KOPT-K1 (cell line): ENCODE results near the gene NIM1K.
A peak's percentile ranks its signal among the peaks of the same experiment; 100 is the strongest.

Source experiments
- H3K27ac ChIP-seq: fragments of 200-600 bp; sonication (generic); 2 replicates; pipeline ENCODE4 v1.5.1; 2016; ENCODE audit warnings: antibody characterized with exemption, mild to moderate bottlenecking, low read depth, low read length; ENCODE audit not compliant: poor library complexity, severe bottlenecking
- H3K36me3 ChIP-seq: fragments of 200-600 bp; sonication (generic); 2 replicates; pipeline ENCODE4 v1.5.1; 2017; ENCODE audit warnings: antibody characterized with exemption, mild to moderate bottlenecking, low read length, moderate library complexity; ENCODE audit not compliant: insufficient read depth
- H3K9me3 ChIP-seq: fragments of 200-600 bp; sonication (generic); 2 replicates; pipeline ENCODE4 v1.5.1; 2017; ENCODE audit warnings: antibody characterized with exemption, low read length, mild to moderate bottlenecking; ENCODE audit not compliant: insufficient read depth, poor library complexity, severe bottlenecking

Gene NIM1K

DNA sequence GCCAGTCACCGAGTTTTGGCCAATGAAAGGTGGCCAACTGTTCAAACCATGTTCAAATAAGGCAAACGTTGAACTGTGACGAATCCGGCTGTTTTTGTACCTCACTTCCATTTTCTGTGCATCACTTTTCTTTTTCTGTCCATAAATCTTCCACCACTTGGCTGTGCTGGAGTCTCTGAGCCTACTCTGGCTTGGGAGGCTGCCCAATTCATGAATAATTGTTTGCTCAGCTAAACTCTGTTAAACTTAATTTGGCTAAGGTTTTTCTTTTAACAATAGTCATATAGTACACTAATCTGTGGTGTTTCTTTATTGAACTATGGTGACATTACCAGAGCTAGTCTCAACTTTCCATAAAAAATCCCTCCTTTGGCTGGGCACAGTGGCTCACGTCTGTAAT, 11.3 kb downstream of the NIM1K start:
- no peaks in the 10 kb centered on the region for H3K9me3 ChIP-seq
- H3K36me3 ChIP-seq, result no peaks in the 10 kb centered on the region
- H3K27ac ChIP-seq, result no peak overlapping the region

DNA sequence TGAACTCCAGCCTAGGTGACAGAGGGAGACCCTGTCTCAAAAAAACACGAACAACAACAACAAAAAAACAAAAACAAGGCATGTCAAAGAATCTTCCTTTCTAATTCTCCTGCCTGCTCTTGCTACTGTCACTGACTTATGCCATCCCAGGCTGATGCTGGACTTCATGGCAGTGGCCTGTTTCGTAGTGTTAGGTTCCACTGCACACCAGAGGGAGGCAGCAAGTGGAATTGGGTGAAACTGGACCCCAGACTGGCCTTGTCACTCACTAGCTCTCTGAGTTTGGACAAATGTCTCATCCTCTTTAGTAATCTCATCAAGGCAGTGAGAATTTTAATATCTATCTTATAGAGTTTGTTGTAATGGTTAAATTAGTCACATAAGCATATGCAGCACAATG, 12.9 kb downstream of the NIM1K start:
- Histone ChIP-seq H3K27ac (no peak overlapping the region), H3K36me3 (no peaks in the 10 kb centered on the region), H3K9me3 (no peaks in the 10 kb centered on the region)

GRCh38 chr5:43207601-43208000, 15.6 kb downstream of the NIM1K start:
- Histone ChIP-seq H3K36me3 (no peaks in the 10 kb centered on the region), H3K27ac (no peak overlapping the region), H3K9me3 (no peaks in the 10 kb centered on the region)

GRCh38 chr5:43208658-43209057, 16.6 kb downstream of the NIM1K start:
- Histone ChIP-seq H3K27ac (no peak overlapping the region), H3K36me3 (no peaks in the 10 kb centered on the region), H3K9me3 (no peaks in the 10 kb centered on the region)

GRCh38 chr5:43209060-43209459, 17.0 kb downstream of the NIM1K start:
- Histone ChIP-seq H3K9me3 (no peaks in the 10 kb centered on the region), H3K36me3 (no peaks in the 10 kb centered on the region), H3K27ac (no peak overlapping the region)

DNA sequence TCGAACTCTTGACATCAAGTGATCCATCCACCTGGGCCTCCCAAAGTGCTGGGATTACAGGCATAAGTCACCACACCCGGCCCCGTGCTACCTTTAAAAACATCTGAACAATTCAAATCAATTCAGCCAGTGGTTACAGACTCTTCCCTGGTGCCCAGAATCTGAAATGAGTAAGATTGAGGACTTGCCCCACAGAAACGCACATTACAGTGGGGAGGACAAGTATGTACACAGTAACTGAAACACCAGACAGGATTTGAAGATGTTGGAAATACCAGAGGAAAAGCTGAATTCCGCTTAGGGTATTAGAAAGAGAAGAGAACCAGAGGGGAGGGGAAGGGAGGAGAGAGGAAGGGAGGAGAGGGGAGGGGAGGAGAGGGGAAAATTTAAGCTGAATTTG, 17.8 kb downstream of the NIM1K start:
- Histone ChIP-seq H3K9me3 (no peaks in the 10 kb centered on the region), H3K27ac (no peak overlapping the region)

DNA sequence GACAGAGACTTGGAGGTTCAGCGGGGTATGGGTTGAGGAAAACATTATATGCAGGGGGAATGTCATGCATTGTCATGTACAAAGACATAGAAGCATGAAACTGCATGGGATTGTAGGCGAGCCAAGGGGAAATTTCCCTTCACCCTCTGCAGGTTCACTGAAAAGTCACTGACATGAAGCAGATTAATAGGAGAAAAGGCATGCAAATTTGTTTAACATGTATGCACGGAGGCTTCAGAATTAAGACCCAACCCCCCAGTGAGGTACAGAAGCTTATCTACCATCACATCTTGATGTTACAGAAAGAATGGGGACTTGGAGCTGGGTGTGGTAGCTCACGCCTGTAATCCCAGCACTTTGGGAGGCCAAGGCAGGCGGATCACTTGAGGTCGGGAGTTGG, 18.5 kb downstream of the NIM1K start:
- Histone ChIP-seq H3K9me3 (no peaks in the 10 kb centered on the region), H3K36me3 (no peaks in the 10 kb centered on the region), H3K27ac (no peak overlapping the region)

More for the DNA sequence above, 17.8 kb downstream of the NIM1K start:
- no peaks in the 10 kb centered on the region for H3K36me3 ChIP-seq

DNA sequence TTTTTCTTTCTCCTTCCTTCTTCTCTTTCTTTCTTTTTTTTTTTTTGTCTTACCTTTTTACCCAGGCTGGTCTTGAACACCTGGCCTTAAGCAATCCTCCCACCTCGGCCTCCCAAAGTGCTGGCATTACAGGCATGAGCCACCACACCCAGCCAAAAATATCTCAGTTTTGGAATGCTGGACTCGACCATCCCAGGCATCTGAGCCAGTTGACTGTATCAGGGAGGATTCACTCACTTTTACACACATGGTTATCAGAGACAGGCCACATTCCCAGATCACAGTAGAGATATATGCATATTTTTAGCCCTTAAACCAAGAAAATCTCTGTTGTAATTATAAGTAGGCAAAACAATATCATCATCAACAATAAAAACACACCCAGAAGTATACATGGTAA, 21.9 kb downstream of the NIM1K start:
- no peak overlapping the region for H3K27ac ChIP-seq
- no peaks in the 10 kb centered on the region for H3K9me3 ChIP-seq
- H3K36me3 ChIP-seq, result no peaks in the 10 kb centered on the region

DNA sequence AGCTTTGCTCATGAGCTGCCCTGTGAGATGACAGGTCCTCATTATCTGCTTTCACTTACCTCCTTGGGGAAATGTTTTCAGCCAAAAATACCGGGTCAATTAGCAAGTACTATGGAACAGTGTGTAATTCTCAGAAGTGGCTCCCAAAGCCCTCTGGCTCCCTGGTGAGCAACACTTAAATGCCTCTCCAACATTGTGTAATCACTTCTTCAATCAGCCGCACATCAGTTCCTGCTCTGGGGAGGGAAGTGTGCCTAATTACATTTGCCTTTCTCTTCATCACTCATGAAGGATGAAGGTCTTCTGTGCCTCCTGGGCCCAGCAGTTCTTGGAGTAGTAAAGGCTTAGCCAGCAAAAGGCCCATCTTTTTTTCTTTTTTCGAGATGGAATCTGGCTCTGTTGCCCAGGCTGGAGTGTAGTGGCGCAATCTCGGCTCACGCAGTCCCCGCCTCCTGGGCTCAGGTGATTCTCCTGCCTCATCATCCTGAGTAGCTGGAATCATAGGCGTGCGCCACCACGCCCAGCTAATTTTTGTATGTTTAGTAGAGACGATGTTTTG, 23.1 kb downstream of the NIM1K start:
- Histone ChIP-seq H3K9me3 (no peaks in the 10 kb centered on the region), H3K36me3 (no peaks in the 10 kb centered on the region), H3K27ac (no peak overlapping the region)

GRCh38 chr5:43216941-43217340, 24.9 kb downstream of the NIM1K start:
- Histone ChIP-seq H3K36me3 (no peaks in the 10 kb centered on the region), H3K27ac (no peak overlapping the region), H3K9me3 (no peaks in the 10 kb centered on the region)

DNA sequence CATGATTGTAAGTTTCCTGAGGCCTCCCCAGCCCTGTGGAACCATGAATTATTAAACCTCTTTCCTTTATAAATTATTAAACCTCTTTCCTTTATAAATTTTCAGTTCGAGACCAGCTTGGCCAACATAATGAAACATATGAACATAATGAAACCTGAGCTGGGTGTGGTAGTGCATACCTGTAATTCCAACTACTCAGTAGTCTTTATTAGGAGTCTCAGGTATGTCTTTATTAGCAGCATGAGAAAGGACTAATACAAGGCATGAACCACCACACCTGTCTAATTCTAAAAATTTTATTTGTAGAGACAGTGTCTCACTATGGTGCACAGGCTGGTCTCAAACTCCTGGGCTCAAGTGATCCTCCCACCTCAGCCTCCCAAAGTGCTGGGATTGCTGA, 27.1 kb downstream of the NIM1K start:
- H3K27ac ChIP-seq, result no peak overlapping the region
- H3K36me3 ChIP-seq, result no peaks in the 10 kb centered on the region
- no peaks in the 10 kb centered on the region for H3K9me3 ChIP-seq

DNA sequence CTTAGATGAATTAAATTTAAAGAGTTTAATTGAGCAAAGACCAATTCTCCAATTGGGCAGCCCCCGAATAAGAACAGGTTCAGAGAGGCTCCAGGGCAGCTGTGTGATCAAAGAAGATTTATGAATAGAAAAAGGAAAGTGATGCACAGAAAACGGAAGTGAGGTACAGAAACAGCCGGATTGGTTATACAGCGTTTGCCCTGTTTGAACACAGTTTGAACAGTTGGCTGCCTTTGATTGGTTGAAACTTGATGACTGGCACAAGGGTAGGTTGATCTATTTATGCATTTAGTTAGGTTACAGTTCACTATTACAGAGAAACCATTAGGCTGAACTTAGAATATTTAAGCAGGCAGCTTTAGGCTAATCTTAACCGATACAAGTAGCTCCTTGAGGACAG, 29.5 kb downstream of the NIM1K start:
- H3K9me3 ChIP-seq, result no peaks in the 10 kb centered on the region
- no peak overlapping the region for H3K27ac ChIP-seq
- H3K36me3 ChIP-seq, result no peaks in the 10 kb centered on the region

GRCh38 chr5:43225649-43226245, 33.7 kb downstream of the NIM1K start:
- peak overlapping the region; percentile 45 for H3K27ac ChIP-seq

GRCh38 chr5:43227655-43228054, 35.6 kb downstream of the NIM1K start:
- Histone ChIP-seq H3K36me3 (no peaks in the 10 kb centered on the region), H3K9me3 (no peaks in the 10 kb centered on the region), H3K27ac (no peak overlapping the region)

More at GRCh38 chr5:43225649-43226245, 33.7 kb downstream of the NIM1K start:
- H3K9me3 ChIP-seq, result no peaks in the 10 kb centered on the region
- H3K36me3 ChIP-seq, result no peaks in the 10 kb centered on the region

- Histone ChIP-seq H3K9me3 (no peaks in the 10 kb centered on the region), H3K27ac (no peak overlapping the region), H3K36me3 (no peaks in the 10 kb centered on the region)
These were observed 38.7 kb downstream of the NIM1K start for GRCh38 chr5:43230707-43231106.

DNA sequence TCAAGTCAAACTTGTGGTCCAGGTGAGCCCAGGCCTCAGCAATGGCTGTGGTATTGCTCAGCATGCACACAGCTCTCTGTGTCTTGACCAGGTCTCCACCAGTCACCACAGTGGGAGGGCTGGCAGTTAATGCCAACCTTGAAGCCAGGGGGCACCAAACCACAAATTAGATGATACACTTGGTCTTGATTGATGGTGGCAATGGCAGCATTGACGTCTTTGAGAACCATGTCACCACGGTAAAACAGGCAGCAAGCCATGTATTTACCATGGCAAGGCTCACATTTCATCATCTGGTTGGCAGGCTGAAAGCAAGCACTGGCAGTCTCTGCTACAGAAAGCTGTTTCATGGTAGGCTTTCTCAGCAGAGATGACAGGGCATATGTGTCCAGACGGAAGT, 40.0 kb downstream of the NIM1K start:
- H3K36me3 ChIP-seq, result no peaks in the 10 kb centered on the region
- no peak overlapping the region for H3K27ac ChIP-seq
- no peaks in the 10 kb centered on the region for H3K9me3 ChIP-seq
